ENCODE data around the gene ACSL4.
"Not testable (repeated sequence)": the region's sequence is repeated elsewhere in the genome, so short reads cannot be mapped to it uniquely, and the experiment has no call there.

ACSL4 gene

GRCh38 chrX:109660435-109661143 is 72.5 kb downstream of the ACSL4 start:
- peak; percentile 37 for DNase-seq

GRCh38 chrX:109658391-109658790 is 74.7 kb downstream of the ACSL4 start:
- DNase-seq, result no peak

GRCh38 chrX:109657364-109657763 is 75.7 kb downstream of the ACSL4 start:
- not testable (repeated sequence) for DNase-seq

- DNase-seq, result no peak
Observed at GRCh38 chrX:109656774-109657173, 76.3 kb downstream of the ACSL4 start.

- no peak for DNase-seq
Observed at GRCh38 chrX:109655502-109656201, 77.4 kb downstream of the ACSL4 start.

GRCh38 chrX:109654516-109655109 is 78.4 kb downstream of the ACSL4 start:
- no peak for DNase-seq

GRCh38 chrX:109644671-109645070 is 88.4 kb downstream of the ACSL4 start:
- DNase-seq, result not testable (repeated sequence)

- no peak for DNase-seq
Observed at GRCh38 chrX:109643687-109644086, 89.4 kb downstream of the ACSL4 start.

- DNase-seq, result no peak
Observed at GRCh38 chrX:109638158-109638557, 94.9 kb downstream of the ACSL4 start.

- not testable (repeated sequence) for DNase-seq
Observed at GRCh38 chrX:109637477-109637876, 95.6 kb downstream of the ACSL4 start.

- DNase-seq, result peak; percentile 18
Observed at GRCh38 chrX:109635146-109635545, 97.9 kb downstream of the ACSL4 start.

- no peak for DNase-seq
Observed at GRCh38 chrX:109632906-109633504, 100.1 kb downstream of the ACSL4 start.

GRCh38 chrX:109629310-109629709 is 103.7 kb downstream of the ACSL4 start:
- DNase-seq, result peak; percentile 46

GRCh38 chrX:109626637-109627036 is 106.4 kb downstream of the ACSL4 start:
- no peak for DNase-seq

- no peak for DNase-seq
Observed at GRCh38 chrX:109624641-109625616, 108.1 kb downstream of the ACSL4 start, which contains the start of gene KCNE5. TSS of gene KCNE5 (minus strand) at chrX:109625172. CDS start at chrX:109625020, 152 bp downstream.

- no peak for DNase-seq
Observed at GRCh38 chrX:109623997-109624396, 109.1 kb downstream of the ACSL4 start.

GRCh38 chrX:109622270-109622669 is 110.8 kb downstream of the ACSL4 start:
- DNase-seq, result no peak

- no peak for DNase-seq
Observed at GRCh38 chrX:109619771-109620170, 113.3 kb downstream of the ACSL4 start.

- no peak for DNase-seq
Observed at GRCh38 chrX:109614951-109615350, 118.1 kb downstream of the ACSL4 start.

GRCh38 chrX:109601486-109601885 is 131.6 kb downstream of the ACSL4 start:
- no peak for DNase-seq

GRCh38 chrX:109600237-109600651 is 132.8 kb downstream of the ACSL4 start:
- no peak for DNase-seq

- DNase-seq, result no peak
Observed at GRCh38 chrX:109596015-109596414, 137.0 kb downstream of the ACSL4 start.
